Vagina (tissue), 2 donors: ENCODE data around the gene SLC22A14. TPM values are rescaled to one million over a fixed set of nuclear protein-coding genes. Genes with fewer than 3 reads are reported as not detected.
A peak's percentile ranks its signal among the peaks of the same experiment; 100 is the strongest.
"Not testable (repeated sequence)": the region's sequence is repeated elsewhere in the genome, so short reads cannot be mapped to it uniquely, and the experiment has no call there.

Experiments
- DNase-seq, 2 donors: peaks; one replicate each; pipeline ENCODE4 v3.0.0-alpha.2; 2017; ENCODE audit errors: extremely low spot score in 2 of 2
- H3K27ac ChIP-seq: fragments of 200-600 bp; sonication (generic); one replicate; pipeline ENCODE4 v1.5.1; 2019
- H3K27me3 ChIP-seq: fragments of 200-600 bp; sonication (generic); one replicate; pipeline ENCODE4 v1.5.1; 2019
- H3K36me3 ChIP-seq, 2 donors: fragments of 200-600 bp; sonication (generic); one replicate each; pipeline ENCODE4 v1.5.1; 2017 to 2019
- H3K4me1 ChIP-seq: fragments of 200-600 bp; sonication (generic); one replicate; pipeline ENCODE4 v1.5.1; 2019
- H3K4me3 ChIP-seq, 2 donors: fragments of 200-600 bp; sonication (generic); 1 replicate in 1 of 2; 2 replicates in 1 of 2; pipeline ENCODE4 v1.5.1; 2016 to 2019
- H3K9me3 ChIP-seq: fragments of 200-600 bp; sonication (generic); one replicate; pipeline ENCODE4 v1.5.1; 2019
- CTCF ChIP-seq, 3 experiments: fragments of 450-650 bp in 2 of 3; fragments of 200-600 bp in 1 of 3; sonication (generic) in 1 of 3; IDR thresholded peaks; one replicate each; pipeline ENCODE4 v1.5.1; 2017 to 2019; ENCODE audit warnings: antibody characterized with exemption in 3 of 3, mild to moderate bottlenecking in 2 of 3, moderate library complexity in 2 of 3
- POLR2A ChIP-seq, 2 donors: fragments of 450-650 bp; IDR thresholded peaks; one replicate each; pipeline ENCODE4 v1.6.1; 2017; ENCODE audit warnings: antibody characterized with exemption in 2 of 2, mild to moderate bottlenecking in 2 of 2, moderate library complexity in 2 of 2
- POLR2AphosphoS5 ChIP-seq, 2 donors: sonication (generic); formaldehyde crosslinking; IDR thresholded peaks; one replicate each; pipeline ENCODE4 v1.9.0; 2017; ENCODE audit warnings: antibody characterized with exemption in 2 of 2, mild to moderate bottlenecking in 2 of 2, low read depth in 1 of 2; ENCODE audit not compliant: insufficient read depth in 1 of 2
- intact Hi-C: fragments of 100-400 bp; cut with DNase I; formaldehyde crosslinking; loops from one replicate; pipeline ENCODE4 v1.15.1; 2023
- total RNA-seq: library from RNA; depleted of rRNA; stranded (reverse); fragments of >200 nt; gene quantifications from one replicate; pipeline ENCODE4 v1.2.3, GENCODE V29; 2016

The SLC22A14 gene
- total RNA-seq, 1 donor from 2014 or later = 0.49 TPM

GRCh38 chr3:38276917-38277630 is 5.0 kb upstream of the SLC22A14 start:
- peak in 1 of 2 donors; percentile 82 for DNase-seq
- intact Hi-C loops = no loop called here

DNA sequence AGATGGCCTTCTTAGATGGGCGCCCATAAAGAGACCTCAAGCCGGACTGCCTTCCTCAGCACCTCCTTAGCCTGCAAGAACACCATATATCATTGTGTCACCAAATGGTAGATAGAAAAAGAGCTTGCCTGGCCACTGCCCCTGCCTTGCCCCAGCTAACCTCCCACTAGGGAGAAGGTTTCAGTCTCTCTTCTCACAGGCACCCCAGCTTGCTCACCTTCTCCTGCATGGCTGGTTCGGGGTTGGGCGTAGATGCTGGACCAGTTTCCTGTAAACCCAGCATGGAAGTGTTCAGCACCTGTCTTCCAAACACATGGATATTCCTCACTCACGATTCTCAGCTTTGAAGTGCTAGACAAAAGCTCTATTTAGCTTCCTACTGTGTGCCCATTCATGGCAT is 3.3 kb upstream of the SLC22A14 start:
- Histone ChIP-seq H3K27ac (no peak overlapping the region), H3K36me3 (no peaks in the 10 kb centered on the region), H3K27me3 (no peaks in the 10 kb centered on the region), H3K4me3 (no peak overlapping the region), H3K4me1 (no peaks in the 10 kb centered on the region), H3K9me3 (no peaks in the 10 kb centered on the region)
- TF ChIP-seq POLR2A (IDR thresholded peaks at IDR 0.05) (no peak), POLR2AphosphoS5 (IDR thresholded peaks at IDR 0.05; ENCODE audit: insufficient read depth in 1 of 2, low read depth in 1 of 2) (no peak), CTCF (IDR thresholded peaks at IDR 0.05) (no peak)
- DNase-seq = no peak
- intact Hi-C loops = no loop called here

More at GRCh38 chr3:38276917-38277630, 5.0 kb upstream of the SLC22A14 start:
- no peaks in the 10 kb centered on the region for H3K36me3 ChIP-seq
- H3K4me1 ChIP-seq = no peaks in the 10 kb centered on the region
- no peak overlapping the region for H3K27ac ChIP-seq
- no peaks in the 10 kb centered on the region for H3K27me3 ChIP-seq
- no peaks in the 10 kb centered on the region for H3K9me3 ChIP-seq
- TF ChIP-seq CTCF (IDR thresholded peaks at IDR 0.05) (no peak), POLR2A (IDR thresholded peaks at IDR 0.05) (no peak), POLR2AphosphoS5 (IDR thresholded peaks at IDR 0.05; ENCODE audit: insufficient read depth in 1 of 2, low read depth in 1 of 2) (no peak)
- H3K4me3 ChIP-seq = no peak overlapping the region

DNA sequence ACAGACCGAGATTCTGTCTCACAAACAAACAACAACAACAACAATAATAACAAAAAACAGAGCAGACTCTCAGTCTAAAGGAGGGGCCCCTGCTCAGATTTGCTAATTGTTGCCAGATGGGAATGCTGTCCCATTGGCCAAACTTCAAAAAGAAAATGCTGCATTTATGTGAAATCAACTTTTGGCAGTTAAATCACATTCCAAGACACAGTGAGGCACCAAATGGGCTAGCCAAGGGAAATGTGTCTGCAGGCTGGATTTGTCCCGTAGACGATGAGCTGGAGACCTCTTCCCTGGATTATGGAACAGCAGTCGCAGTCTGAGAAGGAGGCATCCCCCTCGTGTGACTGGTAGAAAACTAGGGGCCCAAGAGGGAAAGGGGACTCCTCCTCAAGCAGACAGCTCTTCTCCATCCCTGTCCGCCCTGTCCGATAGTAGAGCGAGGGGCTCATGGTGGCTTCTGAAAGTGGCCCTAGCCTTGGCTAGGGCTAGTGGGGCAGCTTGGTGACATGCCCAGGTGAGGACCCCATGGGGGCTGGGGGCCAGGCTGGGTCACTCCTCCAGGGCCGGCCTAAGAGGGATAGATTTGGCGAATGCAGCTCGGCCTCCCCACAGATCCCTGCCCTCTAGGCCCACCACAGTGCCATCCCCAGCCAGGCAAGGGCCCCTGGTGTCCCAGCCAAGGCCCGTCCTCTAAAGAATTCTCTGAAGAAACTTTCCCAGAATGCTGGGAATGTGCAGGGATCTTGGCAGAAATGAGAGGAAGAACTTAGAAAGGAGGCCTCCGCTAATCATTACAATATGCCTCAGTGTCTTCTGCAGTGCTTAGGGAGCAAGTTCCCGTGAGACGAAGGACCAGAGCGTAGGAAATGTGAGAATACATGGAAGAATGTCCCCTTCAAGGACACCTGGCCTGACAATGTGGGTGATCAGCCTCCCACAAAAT is 2.0 kb downstream of the SLC22A14 start:
- Histone ChIP-seq H3K4me1 (no peaks in the 10 kb centered on the region), H3K9me3 (no peaks in the 10 kb centered on the region), H3K27me3 (no peaks in the 10 kb centered on the region), H3K4me3 (no peak overlapping the region), H3K27ac (no peak overlapping the region), H3K36me3 (no peaks in the 10 kb centered on the region)
- intact Hi-C loops = no loop called here
- TF ChIP-seq POLR2AphosphoS5 (IDR thresholded peaks at IDR 0.05; ENCODE audit: insufficient read depth in 1 of 2, low read depth in 1 of 2) (no peak), POLR2A (IDR thresholded peaks at IDR 0.05) (no peak), CTCF (IDR thresholded peaks at IDR 0.05) (no peak)
- DNase-seq = peak in 1 of 2 donors; percentile 52

- TF ChIP-seq POLR2A (IDR thresholded peaks at IDR 0.05) (no peak), POLR2AphosphoS5 (IDR thresholded peaks at IDR 0.05; ENCODE audit: insufficient read depth in 1 of 2, low read depth in 1 of 2) (no peak), CTCF (IDR thresholded peaks at IDR 0.05) (no peak)
- no peaks in the 10 kb centered on the region for H3K4me1 ChIP-seq
- H3K4me3 ChIP-seq = no peak overlapping the region
- H3K9me3 ChIP-seq = no peaks in the 10 kb centered on the region
- H3K27me3 ChIP-seq = no peaks in the 10 kb centered on the region
- peak in 1 of 2 donors; percentile 10 for DNase-seq
- no peak overlapping the region for H3K27ac ChIP-seq
- intact Hi-C loops = no loop called here
- H3K36me3 ChIP-seq = no peaks in the 10 kb centered on the region
Observed at GRCh38 chr3:38284756-38285150, 2.7 kb downstream of the SLC22A14 start.

GRCh38 chr3:38289286-38290217 is 7.5 kb downstream of the SLC22A14 start:
- H3K4me1 ChIP-seq, DNase-seq, H3K9me3 ChIP-seq, H3K27me3 ChIP-seq, H3K27ac ChIP-seq, H3K4me3 ChIP-seq, H3K36me3 ChIP-seq, intact Hi-C loops: not testable (repeated sequence)
